Activated gamma-delta T cell treated with Interleukin-2 at 50 U/mL for 16 hours (primary cell): ENCODE results near the gene TMEM184A.

Experiments used
- DNase-seq: peaks from one replicate; pipeline ENCODE4 v3.0.0-alpha.2; 2020

TMEM184A gene

GRCh38 chr7:1567049-1567771, 11.2 kb upstream of the TMEM184A start:
- DNase-seq, result no peak

GRCh38 chr7:1566687-1567048, 10.7 kb upstream of the TMEM184A start:
- DNase-seq, result no peak

GRCh38 chr7:1564603-1565022, 8.6 kb upstream of the TMEM184A start:
- DNase-seq, result no peak

GRCh38 chr7:1563981-1564602, 8.1 kb upstream of the TMEM184A start:
- DNase-seq, result no peak

GRCh38 chr7:1562597-1563051, 6.6 kb upstream of the TMEM184A start:
- no peak for DNase-seq

- no peak for DNase-seq
Measured at GRCh38 chr7:1562116-1562515, 6.1 kb upstream of the TMEM184A start.

GRCh38 chr7:1561036-1561940, 5.3 kb upstream of the TMEM184A start:
- DNase-seq, result no peak

- no peak for DNase-seq
Measured at GRCh38 chr7:1560620-1561031, 4.6 kb upstream of the TMEM184A start.

GRCh38 chr7:1559626-1560590, 3.9 kb upstream of the TMEM184A start:
- DNase-seq, result no peak

GRCh38 chr7:1558841-1559625, 3.0 kb upstream of the TMEM184A start:
- DNase-seq, result no peak

- DNase-seq, result no peak
Measured at GRCh38 chr7:1558181-1558811, 2.3 kb upstream of the TMEM184A start.

GRCh38 chr7:1557771-1558170, 1.8 kb upstream of the TMEM184A start:
- DNase-seq, result no peak

GRCh38 chr7:1557006-1557405, 1.0 kb upstream of the TMEM184A start:
- no peak for DNase-seq

GRCh38 chr7:1555046-1555812, 776 bp downstream of the TMEM184A start:
- DNase-seq, result no peak

- no peak for DNase-seq
Measured at GRCh38 chr7:1554333-1555045, 1.5 kb downstream of the TMEM184A start.

- DNase-seq, result no peak
Measured at GRCh38 chr7:1553512-1554210, 2.3 kb downstream of the TMEM184A start.

GRCh38 chr7:1552200-1552599, 3.8 kb downstream of the TMEM184A start:
- DNase-seq, result no peak

GRCh38 chr7:1550846-1551155, 5.2 kb downstream of the TMEM184A start:
- no peak for DNase-seq
